GM12892 (cell line): ENCODE measurements around the gene SMG5. TPM values are rescaled to one million over a fixed set of nuclear protein-coding genes. Genes with fewer than 3 reads are reported as not detected.
"Not testable (repeated sequence)": the region's sequence is repeated elsewhere in the genome, so short reads cannot be mapped to it uniquely, and the experiment has no call there.

Experiments used
- DNase-seq: peaks from one replicate; pipeline ENCODE4 v3.0.0; 2011; ENCODE audit not compliant: insufficient read length
- FAIRE-seq: peaks from 2 replicates; lab custom pipeline; 2011; peaks lifted over from hg19 to GRCh38; lab: Jason Lieb, UNC
- POLR2A ChIP-seq: IDR thresholded peaks from 2 replicates; pipeline ENCODE4 v1.6.1; 2011; ENCODE audit warnings: low read depth, low read length, control low read depth
- POLR2AphosphoS5 ChIP-seq: IDR thresholded peaks from 2 replicates; pipeline ENCODE4 v1.6.1; 2011; ENCODE audit warnings: low read depth, low read length, control low read depth
- TAF1 ChIP-seq: IDR thresholded peaks from 2 replicates; pipeline ENCODE4 v1.6.1; 2011; ENCODE audit warnings: low read depth, mild to moderate bottlenecking, control low read depth, low read length, borderline replicate concordance
- polyA plus RNA-seq: library from polyadenylated mRNA; unstranded; fragments of >200 nt; gene quantifications from one replicate; pipeline ENCODE4 v1.2.1, GENCODE V29; 2012; ENCODE audit warnings: missing spikeins, inconsistent platforms; ENCODE audit not compliant: missing spikeins

The SMG5 gene, protein sequence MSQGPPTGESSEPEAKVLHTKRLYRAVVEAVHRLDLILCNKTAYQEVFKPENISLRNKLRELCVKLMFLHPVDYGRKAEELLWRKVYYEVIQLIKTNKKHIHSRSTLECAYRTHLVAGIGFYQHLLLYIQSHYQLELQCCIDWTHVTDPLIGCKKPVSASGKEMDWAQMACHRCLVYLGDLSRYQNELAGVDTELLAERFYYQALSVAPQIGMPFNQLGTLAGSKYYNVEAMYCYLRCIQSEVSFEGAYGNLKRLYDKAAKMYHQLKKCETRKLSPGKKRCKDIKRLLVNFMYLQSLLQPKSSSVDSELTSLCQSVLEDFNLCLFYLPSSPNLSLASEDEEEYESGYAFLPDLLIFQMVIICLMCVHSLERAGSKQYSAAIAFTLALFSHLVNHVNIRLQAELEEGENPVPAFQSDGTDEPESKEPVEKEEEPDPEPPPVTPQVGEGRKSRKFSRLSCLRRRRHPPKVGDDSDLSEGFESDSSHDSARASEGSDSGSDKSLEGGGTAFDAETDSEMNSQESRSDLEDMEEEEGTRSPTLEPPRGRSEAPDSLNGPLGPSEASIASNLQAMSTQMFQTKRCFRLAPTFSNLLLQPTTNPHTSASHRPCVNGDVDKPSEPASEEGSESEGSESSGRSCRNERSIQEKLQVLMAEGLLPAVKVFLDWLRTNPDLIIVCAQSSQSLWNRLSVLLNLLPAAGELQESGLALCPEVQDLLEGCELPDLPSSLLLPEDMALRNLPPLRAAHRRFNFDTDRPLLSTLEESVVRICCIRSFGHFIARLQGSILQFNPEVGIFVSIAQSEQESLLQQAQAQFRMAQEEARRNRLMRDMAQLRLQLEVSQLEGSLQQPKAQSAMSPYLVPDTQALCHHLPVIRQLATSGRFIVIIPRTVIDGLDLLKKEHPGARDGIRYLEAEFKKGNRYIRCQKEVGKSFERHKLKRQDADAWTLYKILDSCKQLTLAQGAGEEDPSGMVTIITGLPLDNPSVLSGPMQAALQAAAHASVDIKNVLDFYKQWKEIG
- 31.8 TPM for polyA plus RNA-seq

DNA sequence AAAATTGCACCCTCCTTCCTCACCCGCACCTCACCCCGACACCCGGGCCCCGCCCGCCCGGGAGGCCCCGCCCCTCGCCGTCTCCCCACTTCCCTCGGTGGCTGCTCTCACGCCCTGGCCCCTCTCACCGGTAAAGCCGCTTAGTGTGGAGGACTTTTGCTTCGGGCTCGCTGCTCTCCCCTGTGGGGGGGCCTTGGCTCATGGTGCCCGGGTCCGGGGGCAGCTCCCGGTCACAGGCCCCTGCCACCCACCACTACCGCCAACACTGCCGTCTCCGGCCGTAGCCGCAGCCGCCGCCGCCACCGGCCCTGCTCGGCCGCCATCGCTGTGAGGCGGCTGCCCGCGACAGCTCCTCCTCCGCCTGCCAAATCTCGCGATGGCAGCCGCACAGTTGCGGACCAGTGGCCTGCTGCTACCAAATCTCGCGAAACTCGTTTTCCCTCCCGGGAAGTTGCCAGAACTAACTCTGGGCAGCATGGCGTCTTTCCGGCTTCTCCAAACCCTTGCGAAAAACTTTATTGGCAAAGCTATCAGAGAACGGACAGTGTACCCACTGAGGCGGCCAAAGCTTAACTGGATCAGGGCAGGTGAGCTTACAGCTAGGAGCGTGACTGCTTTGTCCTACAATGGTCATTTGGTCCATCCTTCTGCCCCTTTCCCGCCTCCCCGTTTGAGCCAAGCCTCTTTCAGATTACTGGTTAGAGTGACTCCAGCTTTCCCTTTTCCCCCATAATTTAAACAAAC, at the start of gene SMG5:
TSS of gene SMG5 (minus strand) at position 347 of the 744 bp plus-strand sequence. CDS start at position 202, 145 bp downstream.
- TF ChIP-seq POLR2AphosphoS5 (peak; percentile 94), TAF1 (peak; percentile 89; the same call in 1 of the 2 replicates), POLR2A (peak; percentile 98)

DNA sequence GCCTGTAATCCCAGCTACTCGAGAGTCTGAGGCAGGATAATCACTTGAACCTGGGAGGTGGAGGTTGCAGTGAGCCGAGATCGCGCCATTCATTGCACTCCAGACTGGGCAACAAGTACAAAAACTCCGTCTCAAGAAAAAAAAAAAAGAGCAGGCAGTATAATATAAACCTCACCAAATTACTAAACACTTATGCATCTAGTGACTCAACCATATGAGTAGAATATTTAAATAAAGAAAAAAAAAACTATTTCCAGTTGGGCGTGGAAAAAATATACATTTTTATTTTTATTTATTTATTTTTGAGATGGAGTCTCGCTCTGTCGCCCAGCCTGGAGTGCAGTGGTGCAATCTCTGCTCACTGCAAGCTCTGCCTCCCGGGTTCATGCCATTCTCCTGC, 40.6 kb upstream of the SMG5 start:
- DNase-seq, FAIRE-seq: not testable (repeated sequence)

More for the DNA sequence above, at the start of gene SMG5:
- DNase-seq = peak; percentile 85
- peak; percentile 95 for FAIRE-seq

DNA sequence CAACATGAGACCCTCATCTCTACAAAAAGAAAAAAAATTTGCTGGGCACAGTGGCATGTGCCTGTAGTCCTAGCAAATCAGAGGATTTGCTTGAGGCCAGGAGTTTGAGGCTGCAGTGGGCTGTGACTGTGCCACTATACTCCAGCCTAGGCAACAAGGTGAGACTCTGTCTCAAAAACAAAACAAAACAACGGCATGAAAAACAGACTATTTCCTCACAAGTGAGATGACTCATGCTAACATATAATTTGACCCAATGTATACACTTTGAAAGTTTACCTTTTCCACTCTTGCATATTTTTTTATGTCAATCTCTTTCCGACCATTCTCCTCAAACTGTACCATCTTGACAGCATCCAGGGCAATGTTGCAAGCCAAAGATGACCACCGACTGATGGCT, 37.9 kb upstream of the SMG5 start:
- no peak for DNase-seq
- no peak for TF ChIP-seq POLR2A
- FAIRE-seq = no peak

DNA sequence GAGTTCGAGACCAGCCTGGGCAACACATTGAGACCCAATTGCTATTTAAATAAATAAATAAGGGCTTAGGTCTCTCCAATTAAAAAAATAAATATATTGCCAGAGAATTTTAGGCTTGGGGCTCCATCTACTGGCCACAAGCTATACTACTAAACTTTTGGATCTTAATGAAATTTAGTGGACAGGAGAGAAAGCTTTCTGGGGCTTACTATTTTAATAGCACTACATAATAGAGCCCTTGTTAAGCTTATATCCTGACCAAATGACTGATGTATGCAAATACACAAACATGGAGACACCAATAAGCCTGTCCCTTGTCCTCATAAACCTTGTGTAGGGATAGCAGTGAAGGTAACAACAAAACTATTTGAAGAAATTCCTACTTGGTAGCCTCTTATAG, 37.0 kb upstream of the SMG5 start:
- FAIRE-seq = no peak

DNA sequence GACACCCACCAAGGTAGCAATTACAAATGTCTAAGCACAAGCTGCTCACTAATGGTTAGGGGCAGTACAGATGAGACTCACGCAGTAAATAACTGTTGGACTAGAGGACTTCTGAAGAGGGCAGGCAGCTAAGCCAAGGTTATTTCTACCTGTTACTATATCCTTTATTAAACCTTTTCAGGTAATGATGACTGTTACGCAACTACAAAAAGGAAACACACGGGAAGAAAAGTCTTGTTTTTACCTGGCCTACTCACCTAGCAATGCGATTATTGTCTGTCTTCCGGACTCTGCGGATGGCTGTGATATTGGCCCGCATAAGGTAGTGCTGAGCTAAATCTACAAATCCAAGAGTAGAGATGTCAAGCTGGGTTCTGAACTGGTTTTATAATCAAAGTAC, 34.3 kb upstream of the SMG5 start:
- DNase-seq (no peak), FAIRE-seq (no peak)
- TF ChIP-seq TAF1 = no peak
- TF ChIP-seq POLR2AphosphoS5 = no peak

More for the DNA sequence above, 37.0 kb upstream of the SMG5 start:
- TF ChIP-seq POLR2AphosphoS5 = no peak
- no peak for TF ChIP-seq POLR2A
- TF ChIP-seq TAF1 = no peak
- DNase-seq = no peak

DNA sequence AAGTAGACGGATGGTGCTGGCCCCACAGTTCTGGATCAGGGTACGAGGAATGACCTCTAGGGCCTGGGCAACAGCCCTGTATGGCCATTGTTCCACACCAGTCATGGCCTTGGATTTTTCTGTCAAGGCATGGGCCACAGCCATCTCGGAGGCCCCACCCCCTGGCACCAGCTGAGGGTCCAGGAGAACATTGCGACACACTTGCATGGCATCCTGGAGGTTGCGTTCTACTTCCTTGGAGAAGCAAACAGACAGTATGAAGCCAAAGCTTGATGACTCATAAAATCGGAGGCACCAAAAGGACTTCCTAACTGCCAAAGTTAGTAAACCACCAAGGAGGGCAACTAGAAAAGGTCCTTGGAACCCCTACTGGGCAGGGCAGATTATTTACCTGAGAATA, 28.3 kb upstream of the SMG5 start:
- no peak for FAIRE-seq
- TF ChIP-seq TAF1 (no peak), POLR2AphosphoS5 (no peak), POLR2A (no peak)
- DNase-seq = no peak

DNA sequence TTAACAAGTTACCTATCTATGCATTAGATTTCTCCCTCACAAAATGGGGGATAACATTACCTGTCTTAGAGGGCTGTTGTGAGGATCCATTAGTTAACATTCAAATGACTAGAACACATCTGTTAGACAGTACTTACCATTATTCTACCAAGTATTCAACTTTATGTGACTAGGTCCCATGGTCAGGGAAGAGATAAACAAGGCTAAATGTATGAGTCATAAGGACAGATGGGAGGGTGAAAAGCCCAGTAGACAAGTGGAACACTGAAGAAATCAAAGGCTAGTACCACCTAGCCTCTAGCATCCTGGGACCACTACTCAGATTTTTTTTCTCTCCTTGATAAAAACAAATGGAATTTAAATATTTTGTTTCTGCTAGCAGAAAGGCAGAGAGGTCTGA, 25.5 kb upstream of the SMG5 start:
- DNase-seq = no peak
- TF ChIP-seq POLR2A (no peak), POLR2AphosphoS5 (no peak), TAF1 (no peak)
- no peak for FAIRE-seq

DNA sequence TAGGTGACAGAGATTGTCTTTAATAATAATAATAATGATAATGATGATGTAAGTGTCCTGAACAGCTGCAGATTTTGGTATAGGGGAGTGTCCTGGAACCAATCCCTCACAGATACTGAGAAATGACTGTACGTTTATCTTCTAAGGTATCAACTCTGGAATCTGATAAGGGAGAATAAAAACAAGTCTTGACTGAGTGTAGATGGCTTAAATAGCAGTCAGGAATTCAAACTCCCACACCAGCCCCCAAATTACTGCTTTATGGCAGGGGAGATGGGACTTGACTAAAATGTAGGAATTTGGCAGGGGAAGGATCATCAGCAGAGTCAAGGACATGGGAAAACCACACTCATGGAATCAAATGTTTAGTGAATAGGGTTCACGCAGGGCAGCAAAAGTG, 22.6 kb upstream of the SMG5 start:
- no peak for FAIRE-seq
- no peak for DNase-seq
- TF ChIP-seq POLR2A (no peak), POLR2AphosphoS5 (no peak), TAF1 (no peak)

DNA sequence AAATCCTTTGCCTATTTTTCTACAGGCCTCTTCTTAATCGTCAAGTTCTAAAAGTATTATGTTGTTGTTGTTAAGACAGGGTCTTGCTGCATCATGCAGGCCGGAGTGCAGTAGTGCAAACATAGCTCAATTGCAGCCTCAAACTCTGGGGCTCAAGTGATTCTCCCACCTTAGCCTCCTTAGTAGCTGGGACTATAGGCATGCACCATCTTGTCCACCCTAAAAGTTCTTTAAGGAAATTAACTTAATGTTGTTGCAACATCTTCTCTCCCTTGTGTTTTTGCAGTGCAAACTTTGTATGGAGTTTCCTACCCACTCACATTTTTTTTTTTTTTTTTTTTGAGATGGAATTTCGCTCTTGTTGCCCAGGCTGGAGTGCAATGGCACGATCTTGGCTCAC, 20.6 kb upstream of the SMG5 start:
- TF ChIP-seq POLR2A (no peak), POLR2AphosphoS5 (no peak), TAF1 (no peak)

DNA sequence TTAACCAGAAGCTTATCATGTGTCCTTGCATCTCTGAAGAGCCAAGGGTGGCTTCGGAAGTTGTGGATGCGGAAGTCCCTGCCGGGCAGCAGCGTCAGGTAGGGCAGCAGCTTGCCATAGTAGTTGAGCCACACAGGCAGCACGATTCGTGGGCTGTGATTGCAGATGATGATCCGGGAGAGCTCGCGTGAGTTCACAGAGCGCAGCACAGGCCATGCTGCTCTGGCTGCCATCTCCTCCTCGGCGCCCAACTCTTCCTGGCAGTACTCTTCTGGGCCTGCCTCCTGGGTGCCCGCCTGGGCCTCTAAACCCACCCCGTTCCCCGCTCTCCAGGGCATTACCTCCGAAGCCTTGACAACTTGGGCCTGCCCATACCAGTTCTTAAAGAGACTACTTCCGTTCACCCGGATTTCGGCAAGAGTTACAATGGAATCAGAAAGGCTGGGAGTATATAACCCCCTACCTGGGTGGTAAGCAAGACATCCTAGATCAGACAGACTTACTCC, 16.3 kb upstream of the SMG5 start, which contains the start of gene VHLL:
TSS of gene VHLL (minus strand) at position 456 of the 506 bp plus-strand sequence. CDS start at position 338, 118 bp downstream.
- TF ChIP-seq POLR2AphosphoS5 (no peak), POLR2A (no peak), TAF1 (no peak)
- no peak for FAIRE-seq
- DNase-seq = no peak

More for the DNA sequence above, 20.6 kb upstream of the SMG5 start:
- no peak for DNase-seq
- no peak for FAIRE-seq

DNA sequence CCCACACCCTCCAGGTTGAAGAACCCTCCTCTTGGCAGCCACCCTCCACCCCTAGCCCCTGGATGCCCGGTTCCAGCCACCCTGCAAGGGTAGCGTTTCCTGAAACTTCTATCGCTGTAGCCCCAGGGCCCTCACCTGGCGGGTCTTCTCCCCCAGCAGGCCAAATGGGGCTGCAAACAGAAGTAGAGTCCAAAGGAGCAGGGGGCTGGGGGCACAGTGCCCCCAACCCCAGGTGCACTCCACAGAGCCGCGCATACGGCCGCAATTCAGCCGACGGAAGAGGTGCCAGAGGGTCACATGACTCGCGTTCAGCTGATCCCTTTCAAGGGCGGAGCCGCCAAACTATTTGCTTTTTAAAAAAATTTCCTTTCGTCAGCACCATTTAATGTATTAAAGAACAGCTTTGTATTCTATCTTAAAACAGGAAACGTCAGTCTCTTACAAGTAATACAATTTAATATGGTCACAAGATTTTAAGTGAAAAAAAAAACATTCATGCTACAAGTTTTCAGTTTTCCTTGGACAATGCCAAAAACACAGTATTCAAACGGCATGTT, 12.8 kb upstream of the SMG5 start, which contains the start of gene GLMP:
TSS of gene GLMP (minus strand) at position 289 of the 557 bp plus-strand sequence. CDS start at position 255, 34 bp downstream.
- no peak for TF ChIP-seq POLR2AphosphoS5
- TF ChIP-seq POLR2A = peak; percentile 34; the same call in 1 of the 2 replicates

More for the DNA sequence above, 12.8 kb upstream of the SMG5 start, which contains the start of gene GLMP:
- DNase-seq (peak; percentile 60), FAIRE-seq (no peak)
